Heart right ventricle (tissue), 16 donors: ENCODE measurements around the gene ANKH. TPM values are rescaled to one million over a fixed set of nuclear protein-coding genes. Genes with fewer than 3 reads are reported as not detected.
A peak's percentile ranks its signal among the peaks of the same experiment; 100 is the strongest.

Experiments used
- ATAC-seq, 8 donors: fragments of 200-7000 bp; cut with Tn5 transposase; one replicate each; pipeline ENCODE4 v1.9.1; 2020; ENCODE audit warnings: mild to moderate bottlenecking in 8 of 8, moderate library complexity in 8 of 8, moderate number of reproducible peaks in 1 of 8
- DNase-seq, 2 donors: peaks; one replicate each; pipeline ENCODE4 v3.0.0-alpha.2; 2020
- H3K27ac ChIP-seq, 10 donors: fragments of 200-600 bp; sonication (generic) in 2 of 10; one replicate each; pipeline versions ENCODE4 v1.5.0 to v1.8.0; 2020 to 2022; ENCODE audit warnings: mild to moderate bottlenecking in 3 of 10
- H3K27me3 ChIP-seq, 7 donors: fragments of 200-600 bp; one replicate each; pipeline ENCODE4 v1.8.0; 2021 to 2022; ENCODE audit warnings: mild to moderate bottlenecking in 2 of 7
- H3K36me3 ChIP-seq, 9 donors: fragments of 200-600 bp; sonication (generic) in 1 of 9; one replicate each; pipeline versions ENCODE4 v1.5.0 to v1.8.0; 2020 to 2022; ENCODE audit warnings: mild to moderate bottlenecking in 2 of 9
- H3K4me1 ChIP-seq, 9 donors: fragments of 200-600 bp; sonication (generic) in 1 of 9; one replicate each; pipeline versions ENCODE4 v1.5.0 to v1.8.0; 2020 to 2022; ENCODE audit warnings: mild to moderate bottlenecking in 4 of 9
- H3K4me3 ChIP-seq, 10 donors: fragments of 200-600 bp; sonication (generic) in 2 of 10; one replicate each; pipeline versions ENCODE4 v1.5.0 to v1.8.0; 2020 to 2022; ENCODE audit warnings: mild to moderate bottlenecking in 7 of 10, moderate library complexity in 2 of 10
- H3K9me3 ChIP-seq, 11 donors: fragments of 200-600 bp in 10 of 11; sonication (generic) in 2 of 11; one replicate each; pipeline versions ENCODE4 v1.5.0 to v1.8.0; 2013 to 2022; ENCODE audit warnings: mild to moderate bottlenecking in 2 of 11, control low read depth in 1 of 11, moderate library complexity in 1 of 11
- WGBS, 2 donors: extraction: QIAGEN DNeasy Blood & Tissue Kit; methylation state at CpG; one replicate each; pipeline ENCODE4 v1.1.7; 2013; ENCODE audit warnings: inconsistent platforms in 1 of 2; 5-methylcytosine and 5-hydroxymethylcytosine counted together
- intact Hi-C, 10 donors: fragments of 100-400 bp; cut with DNase I; formaldehyde crosslinking; loops; one replicate each; pipeline versions ENCODE4 v1.11.1 to v1.14.2; 2022
- polyA plus RNA-seq, 2 donors: library from polyadenylated mRNA; stranded (reverse); fragments of 200-250 nt; gene quantifications; one replicate each; pipeline ENCODE4 v1.2.3, GENCODE V29; 2013
- total RNA-seq, 10 donors: library from RNA; stranded (reverse); fragmentation: NEBNext Ultra II Directional in 3 of 10; extraction: Animal tissue kit (Norgen Biotek cat#: 25700) in 3 of 10; gene quantifications; one replicate each; pipeline versions ENCODE4 v1.2.1 to v1.2.4, GENCODE V29; 2021 to 2023
- TF ChIP-seq, protein P1 (sequence below), 9 donors: fragments of 200-600 bp; sonication (generic) in 2 of 9; IDR thresholded peaks; one replicate each; pipeline versions ENCODE4 v1.5.0 to v1.8.0; 2021 to 2022; ENCODE audit warnings: antibody characterized with exemption in 9 of 9, mild to moderate bottlenecking in 5 of 9, moderate library complexity in 1 of 9
- donor health status: Arrhythmogenic right ventricular cardiomyopathy.
- donor health status: ischemic (EF 13 %, LVEDD 7.1; RV severe dilation, severe dysfunction).
- donor health status: healthy with polysubstance abuse.
- donor health status: DM: no; HTN: yes; CAD: no.
- donor health status: DM: no; HTN: no; CAD: no.
- donor health status: ischemic (EF 25% LVEDD 6.9; RV normal size, moderate dysfunction).
- donor health status: ischemic (EF 25% LVEDD 5.7; RV mildly dilated, moderate dysfunction).
- donor health status: healthy.
- donor health status: DM: yes; HTN: yes; CAD: no.
- donor health status: Ischemic cardiomyopathy.
- donor health status: ischemic (EF 35%, LVEDD 5.7; RV mildly dilated, moderate dysfunction).
- donor health status: nonischemic (EF 11% LVEDD 7.7; RV severe dilation, severe dysfunction).
- donor health status: DM: yes; HTN: yes; CAD: no.
- donor health status: PGD.
- donor health status: ischemic (EF 29% LVEDD 5.4; RV normal size, mild dysfunction).
- donor health status: nonischemic (EF 23%, LVEDD 6.1; RV moderate dilation, normal function).

ANKH gene
- total and polyA plus RNA-seq, 12 donors = 51.0 to 256 (median 192) TPM

DNA sequence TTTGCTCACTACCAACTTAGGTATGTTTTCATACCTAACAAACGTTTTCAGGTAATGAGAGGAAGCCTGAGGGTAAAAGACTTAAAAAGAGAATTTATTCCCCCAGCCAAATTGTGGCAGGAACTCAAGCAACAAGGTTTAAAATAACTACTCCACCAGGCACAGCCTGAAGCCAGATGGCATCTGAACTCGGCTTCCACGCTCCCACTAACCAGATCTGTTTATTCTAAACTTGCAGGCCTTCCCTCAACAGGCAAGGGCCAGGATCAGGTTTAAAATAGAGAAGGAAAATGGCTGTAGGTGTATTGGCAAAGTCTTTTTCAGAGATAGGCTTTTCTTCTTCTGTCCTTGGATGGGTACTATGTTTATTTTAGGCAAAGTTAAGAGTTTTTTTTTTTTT is 117.6 kb downstream of the ANKH start:
- DNase-seq = peak in 1 of 2 donors; percentile 33
- TF ChIP-seq, protein P1, sequence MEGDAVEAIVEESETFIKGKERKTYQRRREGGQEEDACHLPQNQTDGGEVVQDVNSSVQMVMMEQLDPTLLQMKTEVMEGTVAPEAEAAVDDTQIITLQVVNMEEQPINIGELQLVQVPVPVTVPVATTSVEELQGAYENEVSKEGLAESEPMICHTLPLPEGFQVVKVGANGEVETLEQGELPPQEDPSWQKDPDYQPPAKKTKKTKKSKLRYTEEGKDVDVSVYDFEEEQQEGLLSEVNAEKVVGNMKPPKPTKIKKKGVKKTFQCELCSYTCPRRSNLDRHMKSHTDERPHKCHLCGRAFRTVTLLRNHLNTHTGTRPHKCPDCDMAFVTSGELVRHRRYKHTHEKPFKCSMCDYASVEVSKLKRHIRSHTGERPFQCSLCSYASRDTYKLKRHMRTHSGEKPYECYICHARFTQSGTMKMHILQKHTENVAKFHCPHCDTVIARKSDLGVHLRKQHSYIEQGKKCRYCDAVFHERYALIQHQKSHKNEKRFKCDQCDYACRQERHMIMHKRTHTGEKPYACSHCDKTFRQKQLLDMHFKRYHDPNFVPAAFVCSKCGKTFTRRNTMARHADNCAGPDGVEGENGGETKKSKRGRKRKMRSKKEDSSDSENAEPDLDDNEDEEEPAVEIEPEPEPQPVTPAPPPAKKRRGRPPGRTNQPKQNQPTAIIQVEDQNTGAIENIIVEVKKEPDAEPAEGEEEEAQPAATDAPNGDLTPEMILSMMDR (IDR thresholded peaks at IDR 0.05) = peak in 2 of 9 donors; percentile 14 to 21
- Histone ChIP-seq H3K27me3 (no peaks in the 10 kb centered on the region), H3K4me3 (no peak overlapping the region), H3K27ac (peak overlapping the region; percentile 16 to 78 (median 64)), H3K36me3 (peaks cover 0 to 85% (median 29%) of the 10 kb centered on the region in 9 donors), H3K9me3 (no peaks in the 10 kb centered on the region), H3K4me1 (peaks cover 0 to 37% (median 6%) of the 10 kb centered on the region in 9 donors)
- intact Hi-C loops = loop anchor here in 3 of 10 donors (5.0 to 10.0 kb wide), 2 partner anchors 111 to 118 kb away; partner anchors contain the start of gene ANKH (in 1 of the 3)
- WGBS, 2 donors = 44 to 63% methylated on average over 3 of the region's 3 CpGs
- ATAC-seq = peak in 6 of 8 donors; percentile 48 to 88 (median 72)

DNA sequence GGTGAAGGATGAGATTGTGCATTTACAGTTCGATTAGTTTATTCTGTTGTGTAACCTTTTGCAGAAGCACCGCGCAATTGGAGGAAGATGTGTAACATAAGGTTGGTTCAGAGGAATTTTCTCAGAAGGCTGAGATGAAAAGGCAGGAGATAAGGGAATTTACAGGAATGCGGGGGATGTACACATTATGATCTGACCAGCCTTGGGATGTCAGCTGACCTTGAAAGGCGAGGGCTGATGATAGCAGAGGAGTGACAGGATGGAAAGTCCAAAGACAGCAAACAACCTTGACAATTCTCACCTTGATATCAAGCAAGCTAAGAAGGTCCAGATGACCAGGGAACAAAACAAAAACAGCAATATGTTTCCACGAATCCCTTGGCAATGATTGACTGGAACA is 118.3 kb downstream of the ANKH start:
- DNase-seq = no peak
- TF ChIP-seq, protein P1 (IDR thresholded peaks at IDR 0.05) = no peak
- peaks cover 0 to 31% (median 4%) of the 10 kb centered on the region in 9 donors for H3K4me1 ChIP-seq
- H3K9me3 ChIP-seq = no peaks in the 10 kb centered on the region
- WGBS, 2 donors = 70 to 72% methylated on average over 6 of the region's 6 CpGs
- no peaks in the 10 kb centered on the region for H3K27me3 ChIP-seq
- peaks cover 0 to 92% (median 33%) of the 10 kb centered on the region in 9 donors for H3K36me3 ChIP-seq
- peak in 5 of 8 donors; percentile 43 to 79 (median 54) for ATAC-seq
- H3K27ac ChIP-seq = peak overlapping the region in 9 of 10 donors; percentile 30 to 78 (median 65)
- intact Hi-C loops = loop anchor here in 3 of 10 donors (5.0 to 10.0 kb wide), 2 partner anchors 112 to 119 kb away; partner anchors contain the start of gene ANKH (in 1 of the 3)
- no peak overlapping the region for H3K4me3 ChIP-seq

DNA sequence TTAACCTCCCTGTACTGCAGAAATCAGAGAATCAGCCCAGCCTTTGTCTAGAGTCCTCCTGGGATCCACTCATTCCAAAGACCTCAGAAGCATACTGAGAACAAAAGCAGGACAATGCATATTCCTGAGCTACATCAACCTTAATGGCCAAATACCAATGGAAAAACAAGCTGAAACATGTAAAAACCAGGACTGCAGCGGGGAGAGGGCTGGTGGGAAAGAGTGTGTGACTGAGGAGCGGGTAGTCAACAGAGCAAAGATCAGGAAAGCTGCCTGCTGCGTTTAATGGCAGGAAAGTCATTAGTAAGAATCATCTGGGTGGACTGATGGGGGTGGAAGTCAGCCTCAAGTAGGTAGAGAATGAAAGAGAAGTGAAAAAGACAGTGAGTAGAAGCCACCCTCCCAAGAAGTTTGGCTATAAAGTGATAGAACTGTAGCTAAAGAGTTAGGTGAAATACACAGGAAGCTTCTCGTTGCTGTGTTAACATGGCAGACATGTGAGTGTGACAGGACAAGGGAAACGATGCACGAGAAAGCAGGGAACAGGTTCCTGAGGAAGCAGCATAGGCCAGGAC is 119.0 kb downstream of the ANKH start:
- 68 to 73% methylated on average over 6 of the region's 6 CpGs for WGBS, 2 donors
- Histone ChIP-seq H3K9me3 (no peaks in the 10 kb centered on the region), H3K4me1 (peaks cover 0 to 28% (median 4%) of the 10 kb centered on the region in 9 donors), H3K4me3 (no peak overlapping the region), H3K27me3 (no peaks in the 10 kb centered on the region), H3K27ac (peak overlapping the region in 8 of 10 donors; percentile 30 to 78 (median 64)), H3K36me3 (peaks cover 0 to 93% (median 37%) of the 10 kb centered on the region in 9 donors)
- no peak for ATAC-seq
- intact Hi-C loops = loop anchor here in 3 of 10 donors (5.0 to 10.0 kb wide), 2 partner anchors 112 to 120 kb away; partner anchors contain the start of gene ANKH (in 1 of the 3)
- DNase-seq = no peak
- TF ChIP-seq, protein P1 (IDR thresholded peaks at IDR 0.05) = no peak

DNA sequence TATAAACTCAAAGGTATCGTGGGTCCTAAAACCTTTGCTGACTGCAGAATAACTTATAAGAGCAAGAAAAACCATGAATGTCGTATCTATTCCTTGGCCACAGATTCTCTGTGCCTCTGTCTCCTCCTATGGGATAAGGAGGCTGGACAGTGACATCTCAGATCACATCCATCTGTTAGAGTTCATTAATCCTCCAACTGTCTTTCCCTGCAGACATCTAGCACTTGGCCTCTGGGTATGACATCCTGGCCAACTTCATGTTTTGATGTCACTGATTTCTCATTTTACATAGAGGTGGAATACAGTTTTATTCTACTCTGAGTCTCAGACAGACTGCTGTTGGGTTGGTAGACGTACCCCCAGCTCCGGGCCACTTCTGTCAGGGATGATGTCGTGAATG is 120.9 kb downstream of the ANKH start:
- no peak for ATAC-seq
- H3K4me3 ChIP-seq = no peak overlapping the region
- 77 to 92% methylated on average over 5 of the region's 5 CpGs for WGBS, 2 donors
- peaks cover 0 to 99% (median 50%) of the 10 kb centered on the region in 9 donors for H3K36me3 ChIP-seq
- TF ChIP-seq, protein P1 (IDR thresholded peaks at IDR 0.05) = no peak
- no peak overlapping the region for H3K27ac ChIP-seq
- H3K9me3 ChIP-seq = no peaks in the 10 kb centered on the region
- no peak for DNase-seq
- intact Hi-C loops = loop anchor here in 3 of 10 donors (5.0 to 10.0 kb wide), 2 partner anchors 114 to 122 kb away; partner anchors contain the start of gene ANKH (in 1 of the 3)
- H3K27me3 ChIP-seq = no peaks in the 10 kb centered on the region
- peaks cover 0 to 24% (median 0%) of the 10 kb centered on the region in 9 donors for H3K4me1 ChIP-seq
